ENCODE results near the gene ZNF282. TPM values are rescaled to one million over a fixed set of nuclear protein-coding genes. Genes with fewer than 3 reads are reported as not detected.

Gene ZNF282
- 23.2 and 27.3 TPM in 2 replicates for total RNA-seq

DNA sequence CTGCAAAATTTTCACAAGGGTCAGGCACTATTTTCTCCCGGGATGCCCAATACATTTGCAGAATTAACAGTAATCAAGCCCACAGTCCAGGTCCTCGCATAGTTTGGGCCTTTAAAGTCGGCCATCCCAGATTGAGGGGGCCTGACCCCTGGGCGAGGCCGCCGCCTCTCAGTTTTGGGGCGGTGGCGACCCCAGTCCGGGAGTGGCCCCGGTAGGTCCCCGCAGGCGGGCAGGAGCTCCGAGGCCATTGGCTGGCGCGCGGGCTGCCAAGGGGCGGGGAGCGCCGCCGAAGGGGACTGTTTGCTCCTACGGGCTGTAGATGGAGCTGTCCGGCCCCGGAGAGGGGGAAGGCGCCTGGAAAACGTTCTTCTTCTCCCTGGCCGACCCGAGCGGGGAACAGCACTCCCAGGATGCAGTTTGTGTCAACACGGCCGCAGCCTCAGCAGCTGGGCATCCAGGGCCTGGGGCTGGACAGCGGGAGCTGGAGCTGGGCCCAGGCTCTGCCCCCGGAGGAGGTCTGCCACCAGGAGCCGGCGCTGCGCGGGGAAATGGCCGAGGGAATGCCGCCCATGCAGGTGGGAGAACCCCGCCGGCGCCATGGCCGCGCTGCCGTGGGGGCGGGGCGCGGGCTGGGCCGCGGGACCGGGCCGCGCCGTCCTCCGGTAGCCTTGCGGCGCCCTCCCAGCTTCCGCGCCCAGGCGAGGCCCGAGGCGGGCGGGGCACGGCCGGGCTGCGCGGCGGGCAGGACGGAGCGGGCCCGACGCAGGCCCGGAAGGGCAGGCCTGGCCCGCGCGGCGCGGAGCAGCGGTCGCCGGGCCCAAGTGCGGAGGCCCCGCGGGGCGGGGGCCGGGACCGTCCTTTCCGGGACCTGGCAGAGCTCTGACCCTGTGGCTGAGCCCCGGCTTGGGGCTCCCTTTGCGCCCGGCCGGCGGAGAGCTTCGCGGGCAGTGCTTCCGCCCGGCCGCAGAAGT lies at the start of gene ZNF282:
TSS of gene ZNF282 (plus strand) at position 367 of the 971 bp plus-strand sequence. CDS start at position 411, 44 bp downstream.
- no peaks in the 10 kb centered on the region for H3K27me3 ChIP-seq (ENCODE audit: control insufficient read depth, insufficient read depth, low read length)
- FAIRE-seq = no peak
- H3K4me3 ChIP-seq (ENCODE audit: low read depth, low read length) = peak within 1 kb of the TSS; percentile 73

DNA sequence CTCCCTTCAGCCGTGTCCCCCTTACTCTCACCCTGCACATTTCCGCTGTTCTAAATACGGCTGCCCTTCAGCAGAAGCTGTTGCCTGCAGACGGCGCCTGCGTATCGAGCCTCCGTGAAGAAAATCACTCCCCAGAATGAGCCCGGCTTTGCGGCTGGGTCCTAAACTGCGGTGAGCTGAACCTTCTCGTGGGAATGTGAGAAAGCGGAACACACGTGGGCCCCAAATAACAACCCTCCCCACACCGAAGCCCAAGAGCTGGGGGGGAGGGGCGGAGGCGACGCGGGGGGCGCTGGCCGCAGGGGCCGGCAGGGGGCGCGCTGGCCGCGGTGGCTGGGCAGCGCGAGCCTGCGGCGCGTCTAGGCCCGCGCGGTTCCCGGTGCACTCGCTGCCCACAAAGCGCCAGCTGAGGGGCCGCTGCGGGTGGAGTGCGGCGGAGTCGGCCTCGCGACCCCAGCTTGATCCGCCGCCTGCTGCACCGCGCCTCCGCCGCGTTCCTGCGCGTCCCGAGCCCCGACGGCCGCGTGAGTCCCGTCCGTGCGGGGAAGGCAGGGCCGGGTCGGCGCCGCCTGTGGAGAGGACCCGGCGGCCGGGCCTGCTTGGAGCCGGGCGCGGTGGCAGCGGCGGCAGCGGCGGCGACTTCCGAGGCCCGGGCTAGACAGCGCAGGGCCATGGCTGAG lies 48.1 kb upstream of the ZNF282 start, which contains the start of gene ZNF398:
TSS of gene ZNF398 (plus strand) at position 382 of the 680 bp plus-strand sequence. CDS start at position 672, 290 bp downstream.
- FAIRE-seq = no peak
- H3K36me3 ChIP-seq (ENCODE audit: control insufficient read depth, insufficient read depth, low read length) = no peaks in the 10 kb centered on the region

More for the DNA sequence above, at the start of gene ZNF282:
- TF ChIP-seq, protein P1, sequence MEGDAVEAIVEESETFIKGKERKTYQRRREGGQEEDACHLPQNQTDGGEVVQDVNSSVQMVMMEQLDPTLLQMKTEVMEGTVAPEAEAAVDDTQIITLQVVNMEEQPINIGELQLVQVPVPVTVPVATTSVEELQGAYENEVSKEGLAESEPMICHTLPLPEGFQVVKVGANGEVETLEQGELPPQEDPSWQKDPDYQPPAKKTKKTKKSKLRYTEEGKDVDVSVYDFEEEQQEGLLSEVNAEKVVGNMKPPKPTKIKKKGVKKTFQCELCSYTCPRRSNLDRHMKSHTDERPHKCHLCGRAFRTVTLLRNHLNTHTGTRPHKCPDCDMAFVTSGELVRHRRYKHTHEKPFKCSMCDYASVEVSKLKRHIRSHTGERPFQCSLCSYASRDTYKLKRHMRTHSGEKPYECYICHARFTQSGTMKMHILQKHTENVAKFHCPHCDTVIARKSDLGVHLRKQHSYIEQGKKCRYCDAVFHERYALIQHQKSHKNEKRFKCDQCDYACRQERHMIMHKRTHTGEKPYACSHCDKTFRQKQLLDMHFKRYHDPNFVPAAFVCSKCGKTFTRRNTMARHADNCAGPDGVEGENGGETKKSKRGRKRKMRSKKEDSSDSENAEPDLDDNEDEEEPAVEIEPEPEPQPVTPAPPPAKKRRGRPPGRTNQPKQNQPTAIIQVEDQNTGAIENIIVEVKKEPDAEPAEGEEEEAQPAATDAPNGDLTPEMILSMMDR (IDR thresholded peaks at IDR 0.05; ENCODE audit: insufficient read depth, low read length, severe bottlenecking) = peak; percentile 79
- peaks cover 14% of the 10 kb centered on the region for H3K36me3 ChIP-seq (ENCODE audit: control insufficient read depth, insufficient read depth, low read length)
- DNase-seq (ENCODE audit: low read depth) = peak; percentile 78

DNA sequence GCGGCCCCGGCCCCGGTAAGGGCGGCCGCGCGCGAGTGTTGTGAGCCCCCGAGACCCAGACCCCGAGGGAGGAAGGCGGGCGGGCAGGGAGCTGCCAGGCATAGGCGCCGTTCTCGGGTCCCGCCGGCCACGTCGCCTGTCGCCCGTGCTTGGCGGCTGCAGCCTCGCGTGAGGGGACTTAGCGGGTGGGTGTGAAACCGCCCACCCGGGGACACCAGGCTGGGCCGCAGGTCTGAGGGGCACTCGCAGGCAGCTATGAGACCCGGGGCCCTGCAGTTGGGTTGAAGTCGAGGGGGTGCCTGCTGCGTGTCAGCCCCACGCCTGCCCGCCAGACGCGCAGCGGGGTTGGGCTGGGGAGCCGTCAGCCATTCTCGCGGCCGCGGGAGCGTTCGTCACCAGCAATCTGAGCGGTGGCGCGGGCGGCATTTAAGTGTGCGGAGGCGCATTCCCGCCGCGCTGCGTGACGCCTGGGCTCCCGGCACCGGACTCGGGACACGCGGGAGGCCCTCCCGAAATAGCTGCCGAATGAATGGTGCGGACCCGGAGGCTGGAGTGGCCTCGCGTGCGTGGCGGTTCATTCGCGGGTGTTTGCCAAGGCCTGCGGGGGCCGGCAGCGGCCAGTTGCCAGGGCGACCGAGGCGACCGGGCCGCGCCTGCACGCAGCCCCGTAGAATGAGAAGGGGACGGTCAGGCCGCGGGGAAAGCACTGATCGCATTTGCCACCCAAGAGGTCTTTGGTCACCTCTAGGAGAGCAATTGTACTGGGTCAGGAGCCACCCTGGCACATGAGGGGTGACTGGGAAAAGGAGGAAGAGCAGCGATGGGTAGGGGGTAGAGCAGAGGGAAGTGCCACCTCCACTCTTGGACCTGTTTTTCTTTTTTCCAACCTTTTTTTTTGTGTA lies 47.3 kb upstream of the ZNF282 start:
- TF ChIP-seq, protein P1 (IDR thresholded peaks at IDR 0.05; ENCODE audit: insufficient read depth, low read length, severe bottlenecking) = no peak
- Histone ChIP-seq H3K36me3 (ENCODE audit: control insufficient read depth, insufficient read depth, low read length) (no peaks in the 10 kb centered on the region), H3K27me3 (ENCODE audit: control insufficient read depth, insufficient read depth, low read length) (no peaks in the 10 kb centered on the region), H3K4me3 (ENCODE audit: low read depth, low read length) (peak overlapping the region; percentile 70)
- no peak for FAIRE-seq
- DNase-seq (ENCODE audit: low read depth) = peak; percentile 34

More for the DNA sequence above, 48.1 kb upstream of the ZNF282 start, which contains the start of gene ZNF398:
- Histone ChIP-seq H3K4me3 (ENCODE audit: low read depth, low read length) (peak within 1 kb of the TSS; percentile 70), H3K27me3 (ENCODE audit: control insufficient read depth, insufficient read depth, low read length) (no peaks in the 10 kb centered on the region)
- peak; percentile 34 for DNase-seq (ENCODE audit: low read depth)
- TF ChIP-seq, protein P1 (IDR thresholded peaks at IDR 0.05; ENCODE audit: insufficient read depth, low read length, severe bottlenecking) = peak; percentile 37

DNA sequence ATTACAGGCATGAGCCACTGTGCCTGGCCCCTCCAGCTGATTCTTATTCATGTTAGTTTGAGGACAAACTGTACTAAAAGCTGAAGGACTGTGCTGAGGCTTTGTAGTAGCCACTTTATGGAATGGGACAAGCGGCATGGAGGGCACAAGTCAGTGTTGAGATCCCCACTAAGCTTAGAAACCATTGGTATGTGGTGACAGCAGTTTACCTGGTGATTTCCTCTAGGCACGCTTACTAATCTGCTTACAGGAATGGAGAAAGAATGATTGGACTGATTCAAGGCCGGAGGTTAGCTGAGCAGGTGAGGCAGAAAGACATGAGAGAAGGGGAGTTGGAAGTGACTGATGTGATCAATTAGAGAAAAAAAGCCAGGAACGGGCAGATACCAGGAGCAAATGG lies 44.4 kb upstream of the ZNF282 start:
- Histone ChIP-seq H3K27me3 (ENCODE audit: control insufficient read depth, insufficient read depth, low read length) (no peaks in the 10 kb centered on the region), H3K36me3 (ENCODE audit: control insufficient read depth, insufficient read depth, low read length) (peaks cover 9% of the 10 kb centered on the region), H3K4me3 (ENCODE audit: low read depth, low read length) (no peak overlapping the region)
- DNase-seq (ENCODE audit: low read depth) = no peak
- TF ChIP-seq, protein P1 (IDR thresholded peaks at IDR 0.05; ENCODE audit: insufficient read depth, low read length, severe bottlenecking) = no peak
- no peak for FAIRE-seq

DNA sequence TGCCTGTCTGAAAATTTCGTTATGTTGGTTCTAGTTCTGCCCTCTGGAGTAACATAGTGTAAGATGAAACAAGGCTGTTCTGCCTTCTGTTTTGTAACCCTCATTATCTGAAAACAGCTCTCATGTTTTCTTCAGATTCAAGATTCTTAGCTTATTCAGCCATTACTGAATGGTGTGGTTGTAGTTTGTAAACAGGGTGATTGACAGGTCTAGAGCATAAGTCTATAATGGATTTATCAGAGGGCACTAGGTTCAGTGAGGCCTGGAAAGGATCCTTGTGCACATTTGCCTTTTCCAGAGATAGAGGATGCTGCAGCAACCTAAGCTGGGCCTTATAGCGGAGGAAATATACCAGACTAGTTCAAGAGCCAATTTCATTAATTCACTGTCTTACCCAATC lies 42.0 kb upstream of the ZNF282 start:
- TF ChIP-seq, protein P1 (IDR thresholded peaks at IDR 0.05; ENCODE audit: insufficient read depth, low read length, severe bottlenecking) = no peak
- H3K27me3 ChIP-seq (ENCODE audit: control insufficient read depth, insufficient read depth, low read length) = no peaks in the 10 kb centered on the region
- FAIRE-seq (no peak), DNase-seq (ENCODE audit: low read depth) (no peak)
- peaks cover 10% of the 10 kb centered on the region for H3K36me3 ChIP-seq (ENCODE audit: control insufficient read depth, insufficient read depth, low read length)
- H3K4me3 ChIP-seq (ENCODE audit: low read depth, low read length) = no peak overlapping the region
